Astrocyte (in vitro differentiated cells and primary cell): Measurements from ENCODE around the gene ZNF771. TPM values are rescaled to one million over a fixed set of nuclear protein-coding genes. Genes with fewer than 3 reads are reported as not detected.

Source experiments
- DNase-seq: peaks from one replicate; pipeline ENCODE4 v3.0.0-alpha.2; 2010; ENCODE audit warnings: low read depth
- FAIRE-seq: peaks from 2 replicates; lab custom pipeline; 2011; peaks lifted over from hg19 to GRCh38; lab: Jason Lieb, UNC
- H2AFZ ChIP-seq: 2 replicates; pipeline ENCODE4 v1.6.0; 2012; ENCODE audit warnings: low read depth, low read length, inconsistent platforms
- H3K27ac ChIP-seq: 2 replicates; pipeline ENCODE4 v1.5.1; 2011; ENCODE audit warnings: low read depth, low read length, inconsistent platforms
- H3K27me3 ChIP-seq: 2 replicates; pipeline ENCODE4 v1.6.0; 2011; ENCODE audit warnings: low read length, inconsistent platforms; ENCODE audit not compliant: insufficient read depth
- H3K36me3 ChIP-seq: 2 replicates; pipeline ENCODE4 v1.5.1; 2011; ENCODE audit warnings: low read length, inconsistent platforms; ENCODE audit not compliant: insufficient read depth
- H3K4me1 ChIP-seq: 2 replicates; pipeline ENCODE4 v1.5.1; 2011; ENCODE audit warnings: low read length, inconsistent platforms; ENCODE audit not compliant: insufficient read depth
- H3K4me2 ChIP-seq: 2 replicates; pipeline ENCODE4 v1.6.0; 2012; ENCODE audit warnings: low read length, inconsistent platforms
- H3K4me3 ChIP-seq: 2 replicates; pipeline ENCODE4 v1.5.1; 2011; ENCODE audit warnings: low read depth, mild to moderate bottlenecking, low read length, inconsistent platforms; ENCODE audit not compliant: insufficient read depth
- H3K79me2 ChIP-seq: 2 replicates; pipeline ENCODE4 v1.6.0; 2012; ENCODE audit warnings: mild to moderate bottlenecking, low read length, inconsistent platforms; ENCODE audit not compliant: insufficient read depth
- H3K9ac ChIP-seq: 2 replicates; pipeline ENCODE4 v1.6.0; 2012; ENCODE audit warnings: mild to moderate bottlenecking, low read length, inconsistent platforms
- H3K9me3 ChIP-seq: 2 replicates; pipeline ENCODE4 v1.5.1; 2012; ENCODE audit warnings: low read depth, mild to moderate bottlenecking, low read length, inconsistent platforms; ENCODE audit not compliant: insufficient read depth
- H4K20me1 ChIP-seq: 2 replicates; pipeline ENCODE4 v1.6.0; 2012; ENCODE audit warnings: low read length, inconsistent platforms; ENCODE audit not compliant: insufficient read depth
- H3K27ac Mint-ChIP-seq: one replicate; pipeline ENCODE4 v1.8.0; 2021; ENCODE audit warnings: mild to moderate bottlenecking, mixed read lengths; ENCODE audit not compliant: unreplicated experiment
- H3K27me3 Mint-ChIP-seq: one replicate; pipeline ENCODE4 v1.8.0; 2021; ENCODE audit warnings: low read depth, mixed read lengths; ENCODE audit not compliant: unreplicated experiment
- H3K36me3 Mint-ChIP-seq: one replicate; pipeline ENCODE4 v1.8.0; 2021; ENCODE audit warnings: low read depth, mixed read lengths; ENCODE audit not compliant: unreplicated experiment
- H3K4me1 Mint-ChIP-seq: one replicate; pipeline ENCODE4 v1.8.0; 2021; ENCODE audit warnings: low read depth, mixed read lengths; ENCODE audit not compliant: unreplicated experiment
- H3K4me3 Mint-ChIP-seq: one replicate; pipeline ENCODE4 v1.8.0; 2021; ENCODE audit warnings: mild to moderate bottlenecking, moderate library complexity, mixed read lengths; ENCODE audit not compliant: unreplicated experiment
- H3K9me3 Mint-ChIP-seq: one replicate; pipeline ENCODE4 v1.8.0; 2021; ENCODE audit warnings: mild to moderate bottlenecking, mixed read lengths; ENCODE audit not compliant: unreplicated experiment
- EZH2 ChIP-seq: IDR thresholded peaks from 2 replicates; pipeline ENCODE4 v1.6.1; 2012; ENCODE audit warnings: mild to moderate bottlenecking, low read length, inconsistent platforms; ENCODE audit not compliant: insufficient read depth
- total RNA-seq: library from RNA; stranded (reverse); gene quantifications from 2 replicates; pipeline ENCODE4 v1.2.1, GENCODE V29; 2021
- TF ChIP-seq, protein P1 (sequence below): IDR thresholded peaks from 2 replicates; pipeline ENCODE4 v1.5.1; 2011; ENCODE audit warnings: low read depth, mild to moderate bottlenecking, inconsistent platforms, low read length, moderate library complexity; ENCODE audit not compliant: insufficient read depth

ZNF771 gene
- total RNA-seq, 1 donor from 2014 or later, result 13.9 TPM

DNA sequence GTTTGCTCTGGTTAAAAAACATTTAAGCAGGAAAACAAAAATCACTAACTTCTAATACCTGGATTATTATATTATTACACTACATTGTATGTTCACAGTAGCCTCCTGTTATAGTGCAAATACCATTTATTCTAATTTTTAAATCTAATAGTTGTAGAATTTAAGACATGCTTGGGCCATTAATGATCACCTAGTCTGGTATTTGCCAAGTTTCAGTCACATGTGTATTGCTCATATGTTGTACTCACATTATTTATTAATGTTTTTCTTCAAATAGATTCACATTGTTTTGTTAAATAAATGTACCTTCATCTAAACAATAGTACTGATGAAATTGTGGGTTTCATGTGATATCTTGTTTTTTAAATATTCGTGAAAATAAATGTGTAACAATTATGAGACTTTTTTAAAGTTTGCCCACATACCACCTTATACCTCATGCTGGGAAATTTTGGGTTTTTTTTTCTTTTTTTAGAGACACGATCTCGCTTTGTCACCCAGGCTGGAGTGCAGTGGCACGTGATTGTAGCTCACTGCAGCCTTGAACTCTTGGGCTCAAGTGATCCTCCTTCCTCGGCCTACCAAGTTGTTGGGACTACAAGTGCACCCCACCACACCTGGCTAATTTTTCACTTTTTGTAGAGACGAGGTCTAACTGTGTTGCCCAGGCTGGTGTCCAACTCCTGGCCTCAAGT lies 5.9 kb downstream of the ZNF771 start:
- Histone ChIP-seq H2AFZ (no peak overlapping the region), H3K9me3 (no peaks in the 10 kb centered on the region), H3K4me1 (peaks cover 13% of the 10 kb centered on the region), H3K27me3 (no peaks in the 10 kb centered on the region), H3K9ac (no peak overlapping the region), H3K27ac (no peak overlapping the region), H3K36me3 (peaks cover 14% of the 10 kb centered on the region), H3K4me3 (no peak overlapping the region), H3K4me2 (no peak overlapping the region), H4K20me1 (peaks cover 64% of the 10 kb centered on the region), H3K79me2 (peaks cover 39% of the 10 kb centered on the region)
- Mint-ChIP-seq H3K36me3 (peaks cover 9% of the 10 kb centered on the region), H3K27ac (peak overlapping the region; percentile 9), H3K9me3 (no peaks in the 10 kb centered on the region), H3K4me3 (no peak overlapping the region), H3K4me1 (peaks cover 14% of the 10 kb centered on the region), H3K27me3 (no peaks in the 10 kb centered on the region)
- TF ChIP-seq EZH2, result no peak
- TF ChIP-seq, protein P1, sequence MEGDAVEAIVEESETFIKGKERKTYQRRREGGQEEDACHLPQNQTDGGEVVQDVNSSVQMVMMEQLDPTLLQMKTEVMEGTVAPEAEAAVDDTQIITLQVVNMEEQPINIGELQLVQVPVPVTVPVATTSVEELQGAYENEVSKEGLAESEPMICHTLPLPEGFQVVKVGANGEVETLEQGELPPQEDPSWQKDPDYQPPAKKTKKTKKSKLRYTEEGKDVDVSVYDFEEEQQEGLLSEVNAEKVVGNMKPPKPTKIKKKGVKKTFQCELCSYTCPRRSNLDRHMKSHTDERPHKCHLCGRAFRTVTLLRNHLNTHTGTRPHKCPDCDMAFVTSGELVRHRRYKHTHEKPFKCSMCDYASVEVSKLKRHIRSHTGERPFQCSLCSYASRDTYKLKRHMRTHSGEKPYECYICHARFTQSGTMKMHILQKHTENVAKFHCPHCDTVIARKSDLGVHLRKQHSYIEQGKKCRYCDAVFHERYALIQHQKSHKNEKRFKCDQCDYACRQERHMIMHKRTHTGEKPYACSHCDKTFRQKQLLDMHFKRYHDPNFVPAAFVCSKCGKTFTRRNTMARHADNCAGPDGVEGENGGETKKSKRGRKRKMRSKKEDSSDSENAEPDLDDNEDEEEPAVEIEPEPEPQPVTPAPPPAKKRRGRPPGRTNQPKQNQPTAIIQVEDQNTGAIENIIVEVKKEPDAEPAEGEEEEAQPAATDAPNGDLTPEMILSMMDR, result no peak
- DNase-seq (no peak), FAIRE-seq (no peak)

DNA sequence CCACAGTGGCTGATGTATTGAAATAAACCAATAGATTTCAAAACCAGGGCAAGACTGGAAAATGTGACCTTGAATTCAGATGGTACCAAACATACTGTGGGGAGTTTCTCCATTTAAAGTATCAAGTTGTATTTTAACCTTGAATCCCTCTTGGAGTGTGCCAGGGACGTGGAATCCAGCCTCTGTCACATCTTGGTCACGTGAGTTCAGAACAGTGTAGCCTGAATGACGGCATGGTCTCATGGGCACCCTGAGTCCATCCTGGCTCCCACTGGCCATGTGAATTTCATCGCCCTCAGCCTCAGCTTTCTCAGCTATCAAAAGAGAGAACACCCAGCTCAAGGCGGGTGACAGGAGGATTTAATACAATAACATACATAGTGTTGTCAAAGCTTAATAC lies 6.8 kb downstream of the ZNF771 start:
- H3K4me1 Mint-ChIP-seq, result peaks cover 10% of the 10 kb centered on the region
- peaks cover 33% of the 10 kb centered on the region for H3K79me2 ChIP-seq

More for the DNA sequence above, 6.8 kb downstream of the ZNF771 start:
- Histone ChIP-seq H3K27me3 (no peaks in the 10 kb centered on the region), H2AFZ (no peak overlapping the region), H3K4me3 (no peak overlapping the region), H3K27ac (no peak overlapping the region), H3K4me2 (no peak overlapping the region), H3K36me3 (peaks cover 14% of the 10 kb centered on the region), H3K4me1 (peaks cover 5% of the 10 kb centered on the region), H3K9ac (no peak overlapping the region), H4K20me1 (peaks cover 56% of the 10 kb centered on the region), H3K9me3 (no peaks in the 10 kb centered on the region)
- Mint-ChIP-seq H3K9me3 (no peaks in the 10 kb centered on the region), H3K36me3 (peaks cover 14% of the 10 kb centered on the region), H3K27me3 (no peaks in the 10 kb centered on the region), H3K27ac (no peak overlapping the region), H3K4me3 (no peak overlapping the region)
- DNase-seq (no peak), FAIRE-seq (no peak)
- TF ChIP-seq, protein P1, result no peak
- no peak for TF ChIP-seq EZH2
